Right lobe of liver (tissue), 4 donors: ENCODE measurements around the gene PRKN.

ENCODE experiments used
- CTCF ChIP-seq, 4 donors: fragments of 200-600 bp in 3 of 4; fragments of 450-650 bp in 1 of 4; IDR thresholded peaks; one replicate each; pipeline versions ENCODE4 v1.5.1 to v1.8.0; 2016 to 2022; ENCODE audit warnings: antibody characterized with exemption in 4 of 4, mild to moderate bottlenecking in 2 of 4
- POLR2A ChIP-seq: fragments of 450-650 bp; IDR thresholded peaks from one replicate; pipeline ENCODE4 v1.6.1; 2017; ENCODE audit warnings: antibody characterized with exemption, mild to moderate bottlenecking
- donor health status: DM: no; HTN: no; CAD: no.
- donor health status: DM: no; HTN: no; CAD: no.
- donor health status: DM: no; HTN: yes; CAD: no.

DNA sequence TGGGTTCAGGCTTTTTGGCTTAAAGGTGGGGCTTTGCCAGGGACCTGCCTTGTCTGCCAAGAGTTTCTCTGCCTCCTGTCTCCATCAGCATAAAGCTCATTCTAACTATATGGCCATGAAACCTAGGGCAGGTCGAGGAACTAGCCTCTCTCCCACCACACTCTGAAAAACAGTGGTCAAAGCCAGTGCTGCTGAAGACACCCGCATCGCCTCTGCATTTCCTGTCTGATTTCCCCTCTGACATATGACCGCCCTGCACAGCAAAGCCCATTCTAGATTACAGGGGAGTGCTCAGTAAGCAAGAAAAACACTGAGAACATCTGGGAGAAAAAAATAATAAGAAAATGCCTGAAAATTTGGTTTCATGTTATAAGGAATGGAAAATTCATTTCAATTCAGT is 573.6 kb downstream of the PRKN start:
- TF ChIP-seq CTCF (IDR thresholded peaks at IDR 0.05) (no peak), POLR2A (no peak)
